ENCODE results near the gene SCN5A. TPM values are rescaled to one million over a fixed set of nuclear protein-coding genes. Genes with fewer than 3 reads are reported as not detected.

Gene SCN5A
- total and polyA plus RNA-seq, 2 experiments from 2014 or later, result 10.2 to 10.6 TPM

- no peak for TF ChIP-seq ZNF462 (CRISPR knock-in tag; IDR thresholded peaks at IDR 0.05)
- no peak for TF ChIP-seq EZH2 (IDR thresholded peaks at IDR 0.05; ENCODE audit: low read depth, unreplicated experiment)
- TF ChIP-seq NANOG (IDR thresholded peaks at IDR 0.05; ENCODE audit: borderline replicate concordance), result no peak
- TF ChIP-seq ZNF114 (CRISPR knock-in tag; IDR thresholded peaks at IDR 0.05), result no peak
Measured at GRCh38 chr3:38588995-38589937, 60.2 kb downstream of the SCN5A start (continued).

- Mint-ChIP-seq H3K9me3 (no peaks in the 10 kb centered on the region), H3K4me3 (no peak overlapping the region), H3K4me1 (no peaks in the 10 kb centered on the region; the same call in 2 of the 3 replicates), H3K27ac (no peak overlapping the region), H3K27me3 (ENCODE audit: insufficient read depth, low read depth, poor library complexity) (peaks cover 4% of the 10 kb centered on the region), H3K36me3 (ENCODE audit: low read depth) (no peaks in the 10 kb centered on the region)
- H3K4me1 ChIP-seq (ENCODE audit: insufficient read depth), result no peaks in the 10 kb centered on the region
- ATAC-seq (no peak), DNase-seq (ENCODE audit: low spot score) (no peak)
- no peak overlapping the region for H2AFZ ChIP-seq
- no peak for TF ChIP-seq EZH2 (IDR thresholded peaks at IDR 0.05; ENCODE audit: low read depth, unreplicated experiment)
- TF ChIP-seq JUNB (IDR thresholded peaks at IDR 0.05; ENCODE audit: unreplicated experiment), result no peak
- H3K4me3 ChIP-seq, result no peak overlapping the region
- no peaks in the 10 kb centered on the region for H3F3A ChIP-seq (replicated peaks; ENCODE audit: low read depth)
- H3K4me2 ChIP-seq, result no peak overlapping the region
- H3K27ac ChIP-seq (ENCODE audit: low read depth), result no peak overlapping the region
- H4K20me1 ChIP-seq (replicated peaks; ENCODE audit: insufficient read depth), result no peaks in the 10 kb centered on the region; the same call in 1 of the 2 replicates
- no peaks in the 10 kb centered on the region for H3K27me3 ChIP-seq (ENCODE audit: insufficient read depth)
- H3K79me2 ChIP-seq (replicated peaks; ENCODE audit: insufficient read depth), result no peaks in the 10 kb centered on the region
- H3K36me3 ChIP-seq (ENCODE audit: insufficient read depth), result no peaks in the 10 kb centered on the region
- no peaks in the 10 kb centered on the region for H3K9me2 ChIP-seq (ENCODE audit: insufficient read depth)
Measured at GRCh38 chr3:38588371-38588971, 61.0 kb downstream of the SCN5A start.
